ENCODE data around the gene EI24. TPM values are rescaled to one million over a fixed set of nuclear protein-coding genes. Genes with fewer than 3 reads are reported as not detected.

EI24 gene
- total RNA-seq, 1 donor from 2014 or later, result 61.7 TPM

DNA sequence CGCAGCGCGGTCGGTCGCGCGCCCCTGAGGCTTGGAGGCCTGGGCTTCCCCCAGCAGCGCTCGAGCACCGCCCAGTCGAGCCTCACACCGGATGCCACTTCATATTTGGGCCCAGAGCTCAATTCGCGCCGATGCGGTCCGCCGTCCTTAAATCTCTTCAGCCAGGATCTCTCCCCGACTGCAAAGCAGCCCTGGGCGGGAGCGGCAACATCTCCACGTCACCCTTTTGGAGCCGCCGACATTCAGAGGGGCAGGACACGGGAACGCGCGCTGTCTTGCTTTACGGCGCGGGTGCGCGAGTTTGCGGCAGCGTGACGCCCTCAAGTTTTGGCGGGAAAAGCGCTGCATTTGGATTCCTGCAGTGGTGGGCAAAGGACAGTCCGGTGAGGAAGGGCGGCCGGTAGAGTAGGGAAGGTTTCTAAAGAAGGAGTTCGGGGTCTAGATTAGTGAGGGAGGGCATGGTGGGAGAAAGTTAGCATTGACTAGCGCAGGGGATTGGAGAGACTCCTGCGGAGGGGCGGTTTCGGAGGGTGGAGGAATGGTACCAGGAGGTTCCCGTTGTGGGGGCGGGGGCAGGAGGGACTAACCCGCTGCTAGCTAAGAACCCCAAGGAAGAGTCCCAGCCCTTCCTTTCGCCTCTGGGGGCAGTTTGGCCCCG, 56.5 kb downstream of the EI24 start:
- DNase-seq, result peak; percentile 96
- H3K27me3 Mint-ChIP-seq, result no peaks in the 10 kb centered on the region
- peaks cover 46% of the 10 kb centered on the region for H3K36me3 Mint-ChIP-seq (ENCODE audit: low read depth)
- H3K27ac Mint-ChIP-seq, result peak overlapping the region; percentile 95
- H3K4me3 Mint-ChIP-seq, result peak overlapping the region; percentile 93
- intact Hi-C loops (cut with micrococcal nuclease), result loop anchor here (1.0 to 5.0 kb wide), 6 partner anchors 33 to 643 kb away; partner anchors contain the start of genes EI24, FOXRED1, HYLS1 and SRPRA
- H3K4me1 Mint-ChIP-seq, result peaks cover 24% of the 10 kb centered on the region
- H3K9me3 Mint-ChIP-seq, result no peaks in the 10 kb centered on the region

GRCh38 chr11:125626288-125626950, 57.1 kb downstream of the EI24 start:
- Mint-ChIP-seq H3K27me3 (no peaks in the 10 kb centered on the region), H3K4me1 (peaks cover 26% of the 10 kb centered on the region), H3K27ac (peak overlapping the region; percentile 95), H3K9me3 (no peaks in the 10 kb centered on the region), H3K36me3 (ENCODE audit: low read depth) (peaks cover 44% of the 10 kb centered on the region), H3K4me3 (peak overlapping the region; percentile 93)
- intact Hi-C loops (cut with micrococcal nuclease), result loop anchor here (1.0 to 5.0 kb wide), 3 partner anchors 36 to 261 kb away; partner anchors contain the start of gene HYLS1
- peak; percentile 80 for DNase-seq

- Mint-ChIP-seq H3K4me1 (peaks cover 28% of the 10 kb centered on the region), H3K9me3 (no peaks in the 10 kb centered on the region), H3K4me3 (peak overlapping the region; percentile 93), H3K36me3 (ENCODE audit: low read depth) (peaks cover 39% of the 10 kb centered on the region), H3K27me3 (no peaks in the 10 kb centered on the region), H3K27ac (no peak overlapping the region)
- no peak for DNase-seq
- intact Hi-C loops (cut with micrococcal nuclease), result loop anchor here (2.0 to 5.0 kb wide), 2 partner anchors 35 to 247 kb away; no protein-coding TSS in a partner anchor
Measured at GRCh38 chr11:125627236-125627910, 58.1 kb downstream of the EI24 start.

Other genes with a start within 250 kb of the EI24 start
- gene FEZ1, start 73.2 kb upstream of the EI24 start, total RNA-seq, result 1.2 and 1.7 TPM in 2 replicates
- 167 and 183 TPM in 2 replicates for gene STT3A, start 23.4 kb downstream of the EI24 start, total RNA-seq
- 125 and 131 TPM in 2 replicates for gene CHEK1, start 55.7 kb downstream of the EI24 start, total RNA-seq
- not detected in 2 replicates for gene ACRV1, start 111.4 kb downstream of the EI24 start, total RNA-seq
- gene PATE1, start 176.8 kb downstream of the EI24 start, total RNA-seq, result not detected in 2 replicates
- not detected in 2 replicates for gene PATE2, start 209.4 kb downstream of the EI24 start, total RNA-seq
- gene PATE3, start 218.7 kb downstream of the EI24 start, total RNA-seq, result not detected in 2 replicates

Measured in activated CD4-positive, alpha-beta T cell treated with anti-CD3 and anti-CD28 coated beads, Interleukin-2, amount 10 ng/mL, durations not matched to agents 24 days and 14 days (primary cell).